Activated CD8-positive, alpha-beta memory T cell treated with anti-CD3 and anti-CD28 coated beads, Interleukin-2, amount 50 U/mL, for 48 hours (primary cell): ENCODE measurements around the gene ACP7.
"Not testable (repeated sequence)": the region's sequence is repeated elsewhere in the genome, so short reads cannot be mapped to it uniquely, and the experiment has no call there.

Experiments used
- DNase-seq: peaks from one replicate; pipeline ENCODE4 v3.0.0-alpha.2; 2020

ACP7 gene

DNA sequence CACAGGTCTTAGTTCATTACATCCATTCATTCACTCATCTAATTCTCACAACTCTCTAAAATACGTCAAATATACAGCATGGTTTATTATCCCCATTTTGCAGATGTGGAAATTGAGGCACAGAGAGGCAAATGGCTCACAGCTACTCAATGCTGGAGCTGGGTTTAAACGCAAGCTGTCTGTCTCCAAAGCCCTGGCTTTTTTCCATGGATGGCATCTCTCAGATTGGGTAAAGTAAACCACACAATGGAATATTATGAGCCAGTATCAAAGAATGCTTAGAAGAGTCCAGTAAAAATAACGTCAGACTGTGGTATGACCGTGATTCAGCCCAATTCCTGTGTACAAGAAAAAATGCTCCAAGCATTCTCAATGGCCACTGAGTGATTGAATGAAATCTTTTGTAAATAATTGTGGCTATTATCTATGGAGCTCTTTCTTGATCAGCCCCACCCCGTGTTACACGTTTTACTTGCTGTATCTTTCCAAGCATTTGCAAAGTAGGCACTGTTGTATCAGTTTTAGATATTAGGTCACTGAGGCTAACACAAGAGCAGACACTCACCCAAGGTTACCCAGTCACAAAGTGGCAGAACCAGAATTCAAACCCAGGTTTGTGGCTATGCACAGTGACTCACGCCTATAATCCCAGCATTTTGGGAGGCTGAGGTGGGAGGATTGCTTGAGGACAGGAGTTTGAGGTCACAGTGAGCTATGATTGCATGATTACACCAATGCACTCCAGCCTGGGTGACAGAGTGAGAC is 5.5 kb upstream of the ACP7 start:
- no peak for DNase-seq

DNA sequence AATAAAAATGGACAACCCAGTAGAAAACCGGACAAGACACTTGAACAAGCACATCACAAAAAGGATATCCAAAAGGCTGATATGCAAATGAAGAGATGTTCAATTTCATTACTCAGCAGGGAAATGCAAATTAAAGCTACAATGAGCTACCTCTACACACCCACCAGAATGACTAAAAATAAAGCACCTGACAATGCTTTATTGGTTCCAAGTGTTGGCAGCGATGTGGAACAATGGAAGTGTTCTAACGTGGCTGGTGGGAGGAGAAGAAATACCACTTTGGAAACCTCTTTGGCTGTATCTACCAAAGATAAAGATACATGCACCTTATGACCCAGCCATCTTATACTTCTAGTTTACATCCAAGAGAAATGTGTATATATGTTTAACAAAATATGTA is 3.7 kb upstream of the ACP7 start:
- DNase-seq, result no peak

DNA sequence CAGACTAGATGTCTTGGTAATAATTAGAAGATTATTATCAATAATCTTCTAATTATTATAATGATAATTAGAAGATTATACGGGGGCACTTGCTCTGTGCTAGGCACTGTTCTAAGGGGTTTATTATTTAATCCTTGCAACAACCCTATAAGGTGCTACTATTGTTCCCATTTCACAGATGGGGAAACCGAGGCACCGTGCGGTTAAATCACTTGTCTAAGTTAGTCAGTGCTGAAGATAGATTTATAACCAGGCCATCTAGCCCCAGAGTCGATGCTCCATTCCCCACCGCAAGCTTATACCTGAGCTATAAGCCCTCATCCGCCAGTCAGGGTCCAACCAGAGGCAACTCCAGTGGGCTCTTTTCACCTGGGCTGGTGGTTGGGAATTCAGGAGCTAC is 2.0 kb upstream of the ACP7 start:
- no peak for DNase-seq

DNA sequence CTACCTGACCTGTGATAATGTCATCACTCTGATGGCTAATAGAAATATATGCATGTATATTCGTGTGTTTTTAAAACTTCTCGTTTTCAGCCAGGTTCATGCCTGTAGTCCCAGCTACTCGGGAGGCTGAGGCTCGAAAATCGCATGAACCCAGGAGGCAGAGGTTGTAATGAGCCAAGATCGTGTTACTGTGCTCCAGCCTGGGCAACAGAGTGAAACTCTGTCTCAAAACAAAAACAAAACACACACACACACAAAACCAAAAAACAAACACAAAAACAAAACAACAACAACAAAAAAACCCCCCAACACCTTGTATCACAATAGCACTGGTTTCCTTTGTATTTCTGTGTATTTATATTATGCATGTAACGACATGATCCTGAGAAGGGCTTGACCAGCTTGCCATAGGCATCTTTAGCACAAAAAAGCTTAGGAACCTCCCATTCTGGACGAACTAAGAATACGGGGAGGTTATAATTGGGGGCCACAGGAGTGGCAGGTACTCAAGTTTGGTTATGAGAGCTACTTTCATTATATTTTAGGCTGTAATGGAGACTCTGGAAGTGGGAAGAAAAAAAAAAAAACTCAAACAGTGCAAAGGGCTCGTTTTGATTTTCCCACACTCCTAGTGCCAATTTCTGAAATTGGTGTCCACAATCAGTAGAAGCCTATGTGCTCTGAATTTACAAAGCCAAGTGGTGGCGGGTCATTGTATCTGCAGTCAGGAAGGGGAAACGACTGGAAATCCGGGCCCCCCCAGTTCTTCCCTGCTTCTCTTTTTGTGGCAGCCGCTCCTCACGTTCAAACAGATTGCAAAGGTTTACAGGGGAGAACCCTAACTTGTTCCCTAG is 1.2 kb upstream of the ACP7 start:
- DNase-seq, result no peak

DNA sequence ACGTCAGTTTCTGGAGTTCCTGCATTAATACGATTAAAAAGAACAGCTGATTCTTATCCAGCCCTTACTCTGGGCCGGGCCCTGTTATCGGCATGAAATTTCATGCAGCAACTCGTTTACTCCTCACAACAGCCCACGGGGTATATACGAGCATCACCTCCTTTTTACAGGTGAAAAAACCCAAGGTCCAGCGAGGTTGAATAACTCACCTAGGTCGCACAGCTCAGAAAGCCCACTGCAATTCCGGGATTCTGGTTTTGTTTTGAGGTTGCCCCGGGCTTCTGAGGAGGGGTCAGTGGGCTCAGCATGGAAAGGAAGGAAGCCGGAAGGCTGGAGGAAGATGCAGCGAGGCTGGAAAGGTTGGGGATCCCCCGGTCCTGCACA is 577 bp upstream of the ACP7 start:
- DNase-seq, result no peak

DNA sequence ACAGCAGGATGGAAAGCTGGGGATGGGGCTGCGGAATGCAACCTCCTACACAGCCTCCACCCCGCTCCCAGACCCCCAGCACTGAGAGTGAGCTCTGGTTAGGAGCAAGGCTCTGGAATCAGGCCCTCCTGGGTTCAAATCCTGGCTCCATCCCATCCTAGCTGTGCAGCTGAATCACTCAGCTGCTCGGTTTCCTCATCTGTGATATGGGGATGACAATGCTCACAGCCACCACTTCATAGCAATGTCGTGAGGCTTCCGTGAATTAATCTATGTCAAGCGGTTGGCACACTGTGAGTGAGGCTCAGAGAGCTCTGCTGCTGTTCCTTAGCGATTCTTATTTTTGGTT is 538 bp downstream of the ACP7 start:
- no peak for DNase-seq

DNA sequence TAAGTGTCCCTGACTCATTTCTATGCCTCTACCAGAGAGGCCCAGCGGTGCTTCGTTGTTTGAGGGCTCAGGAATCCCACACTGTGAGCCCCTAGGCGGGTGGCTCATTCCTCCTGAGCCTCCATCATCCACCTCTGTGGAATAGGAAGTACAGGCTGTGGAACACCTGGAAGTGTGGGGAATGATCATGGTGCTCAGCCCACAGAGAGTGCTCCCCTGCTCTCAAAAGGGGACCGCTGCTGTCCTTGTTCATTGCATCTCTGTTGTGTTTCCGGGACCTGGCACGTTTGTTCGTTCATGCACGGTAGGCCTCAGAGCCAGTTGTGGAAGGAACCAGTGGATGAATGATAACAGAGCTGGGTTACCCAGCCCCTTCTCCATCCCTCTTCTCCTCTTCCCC is 1.2 kb downstream of the ACP7 start:
- no peak for DNase-seq

DNA sequence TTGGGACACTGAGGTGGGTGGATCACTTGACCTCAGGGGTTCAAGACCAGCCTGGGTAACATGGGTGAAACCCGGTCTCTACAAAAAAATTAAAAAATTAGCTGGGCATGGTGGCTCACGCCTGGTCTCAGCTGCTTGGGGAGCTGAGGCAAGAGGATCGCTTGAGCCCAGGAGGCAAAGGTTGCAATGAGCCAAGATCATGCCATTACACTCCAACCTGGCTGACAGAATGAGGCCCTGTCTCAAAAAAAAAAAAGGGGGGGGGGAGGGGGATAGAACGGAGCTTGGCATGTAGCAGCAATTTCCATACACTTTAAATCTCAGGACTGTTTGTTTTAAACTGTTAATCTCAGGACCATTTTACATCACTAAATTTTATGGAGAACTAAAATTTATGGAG is 2.2 kb downstream of the ACP7 start:
- DNase-seq, result no peak

DNA sequence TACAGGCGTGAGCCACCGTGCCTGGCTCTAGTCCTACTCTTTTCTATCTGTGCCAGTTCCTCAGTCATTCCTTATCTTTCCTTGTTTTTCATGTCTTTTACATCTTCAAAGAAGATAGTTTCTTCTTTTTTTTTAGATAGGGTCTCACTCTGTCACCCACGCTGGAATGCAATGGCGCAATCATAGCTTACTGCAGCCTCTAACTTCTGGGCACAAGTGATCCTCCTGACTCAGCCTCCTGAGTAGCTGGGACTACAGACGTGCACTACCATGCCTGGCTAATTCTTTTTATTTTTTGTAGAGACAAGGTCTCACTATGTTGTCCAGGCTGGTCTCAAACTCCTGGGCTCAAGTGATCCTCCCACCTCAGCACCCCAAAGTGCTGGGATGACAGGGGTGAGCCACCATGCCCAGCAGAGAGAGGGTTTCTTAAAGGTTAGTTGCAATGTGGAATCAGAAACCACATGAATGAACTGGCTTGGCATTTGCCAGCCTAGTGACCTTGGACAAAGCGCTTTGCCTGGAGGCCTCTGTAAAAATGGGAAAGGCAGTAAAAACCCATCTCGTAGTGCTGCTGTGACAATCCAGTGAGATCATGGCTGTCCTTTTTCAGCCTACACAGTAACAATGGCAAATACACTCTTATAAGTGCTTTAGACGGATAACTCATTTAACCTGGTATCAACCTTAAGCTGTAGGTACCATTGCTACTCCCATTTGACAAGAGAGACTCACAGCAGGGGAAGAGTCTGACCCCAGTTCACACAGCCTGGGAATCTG is 3.9 kb downstream of the ACP7 start:
- no peak for DNase-seq

DNA sequence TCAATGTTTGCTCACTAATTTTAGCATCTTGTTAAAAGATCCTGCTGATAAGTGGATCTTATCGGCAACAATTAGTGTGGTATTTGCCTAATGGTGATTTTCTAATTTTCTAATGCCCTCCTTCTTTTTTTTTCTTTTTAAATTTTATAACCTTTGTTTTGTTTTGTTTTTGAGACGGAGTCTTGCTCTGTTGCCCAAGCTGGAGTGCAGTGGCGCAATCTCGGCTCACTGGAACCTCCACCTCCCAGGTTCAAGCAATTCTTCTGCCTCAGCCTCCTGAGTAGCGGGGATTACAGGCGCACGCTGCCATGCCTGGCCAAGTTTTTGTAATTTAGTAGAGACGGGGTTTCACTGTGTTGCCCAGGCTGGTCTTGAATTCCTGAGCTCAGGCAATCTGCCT is 5.8 kb downstream of the ACP7 start:
- DNase-seq, result not testable (repeated sequence)

DNA sequence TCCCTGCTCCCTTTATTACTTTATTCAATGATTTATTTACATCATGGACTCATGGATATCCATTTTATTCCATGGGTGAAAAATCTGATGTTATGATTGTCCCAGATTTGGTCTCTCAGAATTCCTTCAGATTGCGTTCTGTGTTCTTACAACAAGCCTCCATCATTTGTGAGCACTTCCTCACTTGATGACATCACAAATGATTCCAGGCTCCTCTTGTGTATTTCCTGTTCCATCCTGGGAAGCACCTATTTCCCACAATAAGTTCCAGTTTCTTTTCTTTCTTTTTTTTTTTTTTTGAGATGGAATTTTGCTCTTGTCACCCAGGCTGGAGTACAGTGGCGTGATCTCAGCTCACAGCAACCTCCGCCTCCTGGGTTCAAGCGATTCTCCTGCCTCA is 6.7 kb downstream of the ACP7 start:
- no peak for DNase-seq

DNA sequence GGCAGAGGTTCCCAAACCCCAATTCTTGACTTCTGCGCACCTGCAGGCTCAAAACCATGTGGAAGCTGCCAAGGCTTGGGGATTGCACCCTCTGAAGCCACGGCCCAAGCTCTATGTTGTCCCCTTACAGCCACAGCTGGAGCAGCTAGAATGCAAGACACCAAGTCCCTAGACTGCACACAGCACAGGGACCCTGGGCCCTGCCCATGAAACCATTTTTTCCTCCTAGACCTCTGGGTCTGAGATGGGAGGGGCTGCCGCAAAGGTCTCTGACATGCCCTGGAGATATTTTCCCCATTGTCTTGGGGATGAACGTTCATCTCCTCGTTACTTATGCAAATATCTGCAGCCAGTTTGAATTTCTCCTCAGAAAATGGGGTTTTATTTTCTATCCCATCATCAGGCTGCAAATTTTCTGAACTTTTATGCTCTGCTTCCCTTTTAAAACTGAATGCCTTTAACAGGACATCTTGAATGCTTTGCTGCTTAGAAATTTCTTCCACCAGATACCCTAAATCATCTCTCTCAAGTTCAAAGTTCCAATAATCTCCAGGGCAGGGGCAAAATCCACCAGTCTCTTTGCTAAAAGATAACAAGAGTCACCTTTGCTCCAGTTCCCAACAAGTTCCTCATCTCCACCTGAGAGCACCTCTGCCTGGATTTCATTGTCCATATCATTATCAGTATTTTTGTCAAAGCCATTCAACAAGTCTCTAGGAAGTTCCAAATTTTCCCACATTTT is 11.8 kb downstream of the ACP7 start:
- not testable (repeated sequence) for DNase-seq

DNA sequence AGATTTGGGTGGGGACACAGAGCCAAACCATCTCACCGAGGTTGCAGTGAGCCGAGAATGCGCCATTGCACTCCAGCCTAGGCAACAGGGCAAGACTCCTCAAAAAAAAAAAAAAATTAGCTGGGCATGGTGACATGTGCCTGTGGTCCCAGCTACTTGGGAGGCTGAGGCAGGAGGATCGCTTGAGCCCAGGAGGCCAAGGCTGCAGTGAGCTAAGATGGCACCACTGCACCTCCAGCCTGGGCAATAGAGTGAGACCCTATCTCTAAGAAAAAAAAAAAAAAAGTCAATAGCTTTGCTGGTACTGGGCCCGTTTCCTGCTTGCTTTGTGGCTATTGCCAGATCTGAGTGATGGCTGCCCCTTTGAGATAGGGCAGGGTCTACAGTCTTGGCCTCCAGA is 13.1 kb downstream of the ACP7 start:
- DNase-seq, result no peak

DNA sequence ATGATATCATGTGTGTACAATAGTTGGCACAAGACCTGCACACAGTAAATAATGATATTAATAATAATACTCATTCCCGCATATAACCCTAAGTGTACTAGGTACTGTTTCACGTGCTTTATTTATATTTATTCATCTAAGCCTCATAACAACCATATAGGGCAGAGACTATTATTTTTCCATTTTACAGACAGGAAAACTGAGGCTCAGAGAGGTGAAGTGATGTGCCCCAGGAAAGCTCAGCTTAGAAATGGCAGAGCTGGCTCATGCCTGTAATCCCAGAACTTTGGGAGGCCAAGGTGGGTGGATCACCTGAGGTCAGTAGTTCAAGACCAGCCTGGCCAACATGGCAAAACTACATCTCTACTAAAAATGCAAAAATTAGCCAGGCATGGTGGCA is 13.6 kb downstream of the ACP7 start:
- no peak for DNase-seq

DNA sequence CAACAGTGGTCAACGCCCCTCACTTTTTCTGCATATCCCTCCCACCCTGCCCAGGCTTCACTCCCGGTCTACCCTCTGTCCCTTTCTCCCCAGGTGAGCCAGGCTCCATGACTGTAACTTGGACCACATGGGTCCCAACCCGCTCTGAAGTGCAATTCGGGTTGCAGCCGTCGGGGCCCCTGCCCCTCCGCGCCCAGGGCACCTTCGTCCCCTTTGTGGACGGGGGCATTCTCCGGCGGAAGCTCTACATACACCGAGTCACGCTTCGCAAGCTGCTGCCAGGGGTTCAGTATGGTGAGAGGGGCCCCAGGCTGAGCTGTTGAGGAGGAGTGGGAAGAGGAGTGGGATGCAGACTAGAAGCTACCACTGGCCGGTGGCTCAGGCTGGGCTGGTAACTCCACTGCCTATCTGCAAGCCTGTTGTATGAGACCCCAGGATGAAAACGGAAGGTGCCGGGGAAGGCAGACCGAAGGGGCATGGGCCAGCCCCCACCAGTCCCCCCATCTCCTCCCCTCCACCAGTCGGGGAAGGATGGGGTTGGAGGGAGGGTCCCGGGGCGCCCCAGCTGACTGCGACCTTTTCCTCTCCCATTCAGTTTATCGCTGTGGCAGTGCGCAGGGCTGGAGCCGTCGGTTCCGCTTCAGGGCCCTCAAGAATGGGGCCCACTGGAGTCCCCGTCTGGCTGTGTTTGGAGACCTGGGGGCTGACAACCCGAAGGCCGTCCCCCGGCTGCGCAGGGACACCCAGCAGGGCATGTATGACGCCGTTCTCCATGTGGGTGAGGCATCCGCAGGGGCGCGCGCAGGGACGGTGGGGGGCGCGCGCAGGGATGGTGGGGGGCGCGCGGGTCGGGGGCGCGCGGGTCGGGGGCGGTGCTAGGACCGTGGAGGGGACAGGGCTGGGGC is 14.4 kb downstream of the ACP7 start:
- no peak for DNase-seq

DNA sequence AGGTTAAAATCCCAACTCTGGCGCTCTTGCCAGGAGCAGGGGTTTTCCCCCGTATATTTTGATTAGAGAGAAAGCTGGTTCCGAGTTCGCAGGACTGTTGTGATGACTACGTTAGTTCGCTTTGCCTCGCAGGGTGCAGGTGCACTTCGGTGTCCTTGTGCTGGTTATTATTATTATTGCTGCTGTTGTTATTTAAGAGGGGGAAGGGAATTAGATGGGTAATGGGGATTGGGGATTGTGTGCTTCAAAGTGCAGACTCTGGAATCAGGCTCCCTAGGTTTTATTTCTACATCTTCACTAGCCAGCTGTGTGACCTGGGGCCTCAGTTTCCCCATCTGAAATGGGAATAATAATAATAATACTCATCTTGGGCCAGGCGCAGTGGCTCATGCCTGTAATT is 15.2 kb downstream of the ACP7 start:
- DNase-seq, result no peak

DNA sequence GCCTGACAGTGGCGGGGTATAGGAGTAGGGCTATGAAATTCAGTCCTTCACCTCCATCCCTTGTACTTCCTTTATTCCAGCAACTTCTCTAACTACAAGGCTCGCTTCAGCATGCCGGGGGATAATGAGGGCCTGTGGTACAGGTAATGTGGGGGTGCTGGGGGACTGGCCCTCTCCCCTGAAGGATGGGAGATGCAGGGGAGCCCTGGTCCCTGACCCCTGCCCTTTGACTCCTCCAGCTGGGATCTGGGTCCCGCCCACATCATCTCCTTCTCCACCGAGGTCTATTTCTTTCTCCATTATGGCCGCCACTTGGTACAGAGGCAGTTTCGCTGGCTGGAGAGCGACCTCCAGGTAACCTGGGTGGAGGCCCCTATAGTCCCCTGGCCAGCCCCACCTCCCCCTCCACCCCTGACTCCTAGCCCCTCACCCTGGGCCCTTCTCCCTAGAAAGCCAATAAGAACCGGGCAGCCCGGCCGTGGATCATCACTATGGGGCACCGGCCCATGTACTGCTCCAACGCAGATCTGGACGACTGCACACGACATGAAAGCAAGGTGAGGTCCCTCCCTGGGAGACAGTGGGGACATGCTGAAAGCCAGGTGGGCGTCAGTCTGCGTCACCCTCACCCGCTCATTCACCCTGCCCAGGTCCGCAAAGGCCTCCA is 16.5 kb downstream of the ACP7 start:
- no peak for DNase-seq

DNA sequence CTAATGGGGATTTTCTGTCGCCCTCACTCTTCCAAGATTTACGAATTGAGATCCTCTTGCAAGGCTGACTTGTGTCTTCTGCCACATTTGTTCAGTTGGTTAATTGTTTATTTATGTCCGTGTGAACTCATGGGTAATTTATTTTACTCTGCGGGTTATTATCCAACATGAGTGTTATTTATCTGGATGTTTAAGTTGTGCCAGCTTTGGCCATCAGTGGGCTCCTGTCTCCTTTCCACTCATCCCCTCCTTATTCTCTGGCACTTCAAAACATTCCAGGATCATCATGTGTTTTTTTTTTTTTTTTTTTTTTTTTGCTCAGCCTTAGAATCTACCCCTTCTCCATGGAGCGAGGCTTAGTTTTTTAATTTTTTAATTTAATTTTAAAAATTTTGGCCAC is 19.0 kb downstream of the ACP7 start:
- DNase-seq, result no peak

DNA sequence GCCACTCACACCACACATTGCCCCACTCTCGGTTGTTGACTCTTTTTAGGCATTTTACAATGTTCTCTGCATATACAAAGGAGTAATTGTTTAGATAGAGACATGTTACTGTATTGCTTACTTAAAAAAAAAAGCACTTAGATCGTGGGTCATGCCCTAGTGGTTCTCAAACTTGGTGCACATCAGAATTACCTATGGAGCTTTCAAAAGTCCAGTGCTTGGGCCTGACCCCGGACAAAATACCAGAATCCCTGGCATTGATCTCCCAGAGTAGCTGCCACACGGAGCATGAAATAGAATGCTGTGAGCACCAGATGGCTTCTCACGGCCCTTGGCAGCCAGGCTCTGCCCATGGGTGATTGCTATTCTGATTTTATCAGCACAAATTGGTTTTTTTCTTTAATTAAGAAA is 20.0 kb downstream of the ACP7 start:
- no peak for DNase-seq

DNA sequence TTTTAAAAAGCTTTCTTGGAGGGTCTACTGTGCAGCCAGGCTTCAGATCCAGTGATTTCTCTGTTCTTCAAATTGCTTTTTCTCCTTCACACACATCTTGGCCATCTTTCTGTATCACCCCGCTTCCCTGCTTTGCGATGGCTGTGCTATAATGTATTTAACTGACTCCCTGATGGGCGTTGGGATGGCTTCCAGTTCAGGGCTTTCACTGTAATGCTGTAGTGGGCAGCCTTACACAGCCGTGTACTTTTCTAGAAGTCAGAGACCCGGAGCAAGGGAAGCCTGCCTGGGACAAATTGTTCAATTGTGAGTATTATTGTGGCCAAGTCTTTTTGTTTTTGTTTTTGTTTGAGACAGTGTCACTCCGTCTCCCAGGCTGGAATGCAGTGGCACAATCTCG is 22.0 kb downstream of the ACP7 start:
- DNase-seq, result no peak

DNA sequence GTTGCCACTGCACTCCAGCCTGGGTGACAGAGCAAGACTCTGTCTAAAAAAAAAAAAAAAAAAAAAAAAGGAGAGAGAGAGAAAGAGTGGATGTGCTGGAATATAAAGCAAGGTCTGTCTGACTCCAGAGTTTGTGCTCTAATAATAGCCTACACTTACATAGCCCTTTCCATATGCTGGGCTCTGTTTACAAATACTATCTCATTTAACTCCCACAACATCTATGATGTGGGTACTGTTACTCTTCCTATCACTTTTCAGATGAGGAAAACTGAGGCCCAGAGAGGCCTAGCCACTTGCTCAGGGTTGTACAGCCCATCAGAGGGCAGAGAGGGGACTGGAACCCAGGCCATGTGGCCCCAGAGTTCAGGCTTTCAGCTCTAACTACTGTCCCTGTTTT is 25.5 kb downstream of the ACP7 start:
- DNase-seq, result no peak
